ENCODE results near the gene MPDU1. TPM values are rescaled to one million over a fixed set of nuclear protein-coding genes. Genes with fewer than 3 reads are reported as not detected.
A peak's percentile ranks its signal among the peaks of the same experiment; 100 is the strongest.

The MPDU1 gene
- total and polyA plus RNA-seq, 2 of the 13 experiments (the other 11 are each of a cell fraction or from before 2014, with no cell fraction given) = 112 to 167 TPM

DNA sequence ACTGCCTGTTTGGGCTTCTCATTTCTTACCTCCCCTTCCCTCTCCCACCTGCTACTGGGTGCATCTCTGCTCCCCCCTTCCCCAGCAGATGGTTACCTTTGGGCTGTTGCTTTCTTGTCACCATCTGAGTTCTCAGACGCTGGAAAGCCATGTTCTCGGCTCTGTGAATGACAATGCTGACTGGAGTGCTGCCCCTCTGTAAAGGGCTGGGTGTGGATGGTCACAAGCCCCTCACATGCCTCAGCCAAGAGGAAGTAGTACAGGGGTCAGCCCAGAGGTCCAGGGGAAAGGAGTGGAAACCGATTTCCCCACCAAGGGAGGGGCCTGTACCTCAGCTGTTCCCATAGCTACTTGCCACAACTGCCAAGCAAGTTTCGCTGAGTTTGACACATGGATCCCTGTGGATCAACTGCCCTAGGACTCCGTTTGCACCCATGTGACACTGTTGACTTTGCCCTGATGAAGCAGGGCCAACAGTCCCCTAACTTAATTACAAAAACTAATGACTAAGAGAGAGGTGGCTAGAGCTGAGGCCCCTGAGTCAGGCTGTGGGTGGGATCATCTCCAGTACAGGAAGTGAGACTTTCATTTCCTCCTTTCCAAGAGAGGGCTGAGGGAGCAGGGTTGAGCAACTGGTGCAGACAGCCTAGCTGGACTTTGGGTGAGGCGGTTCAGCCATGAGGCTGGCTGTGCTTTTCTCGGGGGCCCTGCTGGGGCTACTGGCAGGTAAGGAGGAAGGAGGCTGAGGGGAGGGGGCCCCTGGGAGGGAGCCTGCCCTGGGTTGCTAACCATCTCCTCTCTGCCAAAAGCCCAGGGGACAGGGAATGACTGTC, 4.4 kb upstream of the MPDU1 start, which contains the start of gene CD68:
CD68 (plus strand) TSS at position 638 of the 833 bp plus-strand sequence; CDS start at position 678, 40 bp downstream.
- BruUV-seq (replicated peaks) = no TSS peak
- Histone ChIP-seq H3K4me2 (ENCODE audit: low read depth, low read length) (peak within 1 kb of the TSS; percentile 72), H2AFZ (ENCODE audit: low read length) (no peak within 1 kb of the TSS), H4K20me1 (ENCODE audit: insufficient read depth, low read length) (peaks cover 51% of the 10 kb centered on the region), H3K9me3 (ENCODE audit: low read length) (no peaks in the 10 kb centered on the region), H3K27me3 (ENCODE audit: control insufficient read depth in 1 of 2, insufficient read depth in 2 of 2, low read length in 2 of 2) (no peaks in the 10 kb centered on the region; a peak in 1 of 5 replicates), H3K36me3 (replicated peaks in 1 of 2; ENCODE audit: control insufficient read depth in 1 of 2, insufficient read depth in 2 of 2, low read length in 2 of 2) (peaks cover 12 to 47% of the 10 kb centered on the region in 2 experiments), H3K4me1 (ENCODE audit: insufficient read depth, low read length) (peaks cover 85% of the 10 kb centered on the region), H3K9ac (ENCODE audit: insufficient read depth, low read depth, low read length) (peak within 1 kb of the TSS; percentile 75), H3K79me2 (ENCODE audit: insufficient read depth, low read length) (peaks cover 41% of the 10 kb centered on the region), H3K4me3 (replicated peaks in 1 of 3; ENCODE audit: insufficient read depth in 1 of 3, low read depth in 2 of 3, low read length in 3 of 3) (peak within 1 kb of the TSS in 2 of 3 experiments; percentile 17 to 58; a peak in 4 of 6 replicates), H3K27ac (ENCODE audit: extremely low read length, insufficient read depth, low read length) (peak within 1 kb of the TSS; percentile 88)
- CTCF ChIA-PET (ENCODE audit: low intra/inter-chr PET ratio, low total read pairs) = no interaction called here
- POLR2A ChIA-PET = interaction anchor here (0.7 to 3.6 kb wide), 21 partner anchors 8 to 544 kb away, joined by 3 to 37 read pairs (median 4); partner anchors contain the start of genes CHRNB1, FXR2, POLR2A and SAT2
- DNase-seq (ENCODE audit: low spot score) (peak; percentile 93), FAIRE-seq (peak; percentile 83), ATAC-seq (peak; percentile 74)
- in situ Hi-C loops (cut with HindIII; ENCODE audit: extremely low pct_ligation_motif_present, low pct_unique_long_range_greater_than_20kb) = loop anchor here (10.0 kb wide), 1 partner anchor 266 kb away; no protein-coding TSS in a partner anchor
- 2% methylated on average over 5 of the region's 7 CpGs for WGBS (ENCODE audit: low lambda C conversion rate)
- intact Hi-C loops (cut with micrococcal nuclease; ENCODE audit: unreplicated experiment) = no loop called here
- TF ChIP-seq PCBP1 (IDR thresholded peaks at IDR 0.05; ENCODE audit: borderline replicate concordance, low read depth, low read length) = 0 out of 2 replicates have a peak, but pooled peaks have one; percentile 69
- peak; percentile 68; the same call in 1 of the 2 replicates for TF ChIP-seq NR2C2 (CRISPR knock-in tag; IDR thresholded peaks at IDR 0.05; ENCODE audit: borderline replicate concordance)
- TF ChIP-seq, protein P1, sequence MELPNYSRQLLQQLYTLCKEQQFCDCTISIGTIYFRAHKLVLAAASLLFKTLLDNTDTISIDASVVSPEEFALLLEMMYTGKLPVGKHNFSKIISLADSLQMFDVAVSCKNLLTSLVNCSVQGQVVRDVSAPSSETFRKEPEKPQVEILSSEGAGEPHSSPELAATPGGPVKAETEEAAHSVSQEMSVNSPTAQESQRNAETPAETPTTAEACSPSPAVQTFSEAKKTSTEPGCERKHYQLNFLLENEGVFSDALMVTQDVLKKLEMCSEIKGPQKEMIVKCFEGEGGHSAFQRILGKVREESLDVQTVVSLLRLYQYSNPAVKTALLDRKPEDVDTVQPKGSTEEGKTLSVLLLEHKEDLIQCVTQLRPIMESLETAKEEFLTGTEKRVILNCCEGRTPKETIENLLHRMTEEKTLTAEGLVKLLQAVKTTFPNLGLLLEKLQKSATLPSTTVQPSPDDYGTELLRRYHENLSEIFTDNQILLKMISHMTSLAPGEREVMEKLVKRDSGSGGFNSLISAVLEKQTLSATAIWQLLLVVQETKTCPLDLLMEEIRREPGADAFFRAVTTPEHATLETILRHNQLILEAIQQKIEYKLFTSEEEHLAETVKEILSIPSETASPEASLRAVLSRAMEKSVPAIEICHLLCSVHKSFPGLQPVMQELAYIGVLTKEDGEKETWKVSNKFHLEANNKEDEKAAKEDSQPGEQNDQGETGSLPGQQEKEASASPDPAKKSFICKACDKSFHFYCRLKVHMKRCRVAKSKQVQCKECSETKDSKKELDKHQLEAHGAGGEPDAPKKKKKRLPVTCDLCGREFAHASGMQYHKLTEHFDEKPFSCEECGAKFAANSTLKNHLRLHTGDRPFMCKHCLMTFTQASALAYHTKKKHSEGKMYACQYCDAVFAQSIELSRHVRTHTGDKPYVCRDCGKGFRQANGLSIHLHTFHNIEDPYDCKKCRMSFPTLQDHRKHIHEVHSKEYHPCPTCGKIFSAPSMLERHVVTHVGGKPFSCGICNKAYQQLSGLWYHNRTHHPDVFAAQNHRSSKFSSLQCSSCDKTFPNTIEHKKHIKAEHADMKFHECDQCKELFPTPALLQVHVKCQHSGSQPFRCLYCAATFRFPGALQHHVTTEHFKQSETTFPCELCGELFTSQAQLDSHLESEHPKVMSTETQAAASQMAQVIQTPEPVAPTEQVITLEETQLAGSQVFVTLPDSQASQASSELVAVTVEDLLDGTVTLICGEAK (IDR thresholded peaks at IDR 0.05) = no peak
- TF ChIP-seq, protein P1 (CRISPR knock-in tag; IDR thresholded peaks at IDR 0.05) = peak; percentile 77; the same call in 1 of the 2 replicates
- no peak; the same call in 1 of the 2 replicates for TF ChIP-seq ZNF335 (CRISPR knock-in tag; IDR thresholded peaks at IDR 0.05)
- TF ChIP-seq, protein P2, sequence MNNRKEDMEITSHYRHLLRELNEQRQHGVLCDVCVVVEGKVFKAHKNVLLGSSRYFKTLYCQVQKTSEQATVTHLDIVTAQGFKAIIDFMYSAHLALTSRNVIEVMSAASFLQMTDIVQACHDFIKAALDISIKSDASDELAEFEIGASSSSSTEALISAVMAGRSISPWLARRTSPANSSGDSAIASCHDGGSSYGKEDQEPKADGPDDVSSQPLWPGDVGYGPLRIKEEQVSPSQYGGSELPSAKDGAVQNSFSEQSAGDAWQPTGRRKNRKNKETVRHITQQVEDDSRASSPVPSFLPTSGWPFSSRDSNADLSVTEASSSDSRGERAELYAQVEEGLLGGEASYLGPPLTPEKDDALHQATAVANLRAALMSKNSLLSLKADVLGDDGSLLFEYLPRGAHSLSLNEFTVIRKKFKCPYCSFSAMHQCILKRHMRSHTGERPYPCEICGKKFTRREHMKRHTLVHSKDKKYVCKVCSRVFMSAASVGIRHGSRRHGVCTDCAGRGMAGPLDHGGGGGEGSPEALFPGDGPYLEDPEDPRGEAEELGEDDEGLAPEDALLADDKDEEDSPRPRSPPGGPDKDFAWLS (CRISPR knock-in tag; IDR thresholded peaks at IDR 0.05; ENCODE audit: borderline replicate concordance) = 0 out of 2 replicates have a peak, but pooled peaks have one; percentile 1
- TF ChIP-seq, protein P3, sequence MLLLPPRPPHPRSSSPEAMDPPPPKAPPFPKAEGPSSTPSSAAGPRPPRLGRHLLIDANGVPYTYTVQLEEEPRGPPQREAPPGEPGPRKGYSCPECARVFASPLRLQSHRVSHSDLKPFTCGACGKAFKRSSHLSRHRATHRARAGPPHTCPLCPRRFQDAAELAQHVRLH (CRISPR knock-in tag; IDR thresholded peaks at IDR 0.05; ENCODE audit: borderline replicate concordance, low read depth) = no peak

Measured in HepG2 (cell line).